ENCODE data around the gene ARPC5L.

ARPC5L gene

GRCh38 chr9:124869466-124869985 is 7.6 kb downstream of the ARPC5L start:
- TF ChIP-seq, protein P1, sequence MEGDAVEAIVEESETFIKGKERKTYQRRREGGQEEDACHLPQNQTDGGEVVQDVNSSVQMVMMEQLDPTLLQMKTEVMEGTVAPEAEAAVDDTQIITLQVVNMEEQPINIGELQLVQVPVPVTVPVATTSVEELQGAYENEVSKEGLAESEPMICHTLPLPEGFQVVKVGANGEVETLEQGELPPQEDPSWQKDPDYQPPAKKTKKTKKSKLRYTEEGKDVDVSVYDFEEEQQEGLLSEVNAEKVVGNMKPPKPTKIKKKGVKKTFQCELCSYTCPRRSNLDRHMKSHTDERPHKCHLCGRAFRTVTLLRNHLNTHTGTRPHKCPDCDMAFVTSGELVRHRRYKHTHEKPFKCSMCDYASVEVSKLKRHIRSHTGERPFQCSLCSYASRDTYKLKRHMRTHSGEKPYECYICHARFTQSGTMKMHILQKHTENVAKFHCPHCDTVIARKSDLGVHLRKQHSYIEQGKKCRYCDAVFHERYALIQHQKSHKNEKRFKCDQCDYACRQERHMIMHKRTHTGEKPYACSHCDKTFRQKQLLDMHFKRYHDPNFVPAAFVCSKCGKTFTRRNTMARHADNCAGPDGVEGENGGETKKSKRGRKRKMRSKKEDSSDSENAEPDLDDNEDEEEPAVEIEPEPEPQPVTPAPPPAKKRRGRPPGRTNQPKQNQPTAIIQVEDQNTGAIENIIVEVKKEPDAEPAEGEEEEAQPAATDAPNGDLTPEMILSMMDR (IDR thresholded peaks at IDR 0.05; ENCODE audit: insufficient read depth, missing control alignments), result no peak
- no peak for FAIRE-seq

GRCh38 chr9:124869986-124870560 is 8.1 kb downstream of the ARPC5L start:
- TF ChIP-seq, protein P1 (IDR thresholded peaks at IDR 0.05; ENCODE audit: insufficient read depth, missing control alignments), result no peak
- FAIRE-seq (no peak), DNase-seq (ENCODE audit: insufficient read length, low spot score) (no peak)

More at GRCh38 chr9:124869466-124869985, 7.6 kb downstream of the ARPC5L start:
- DNase-seq (ENCODE audit: insufficient read length, low spot score), result no peak

DNA sequence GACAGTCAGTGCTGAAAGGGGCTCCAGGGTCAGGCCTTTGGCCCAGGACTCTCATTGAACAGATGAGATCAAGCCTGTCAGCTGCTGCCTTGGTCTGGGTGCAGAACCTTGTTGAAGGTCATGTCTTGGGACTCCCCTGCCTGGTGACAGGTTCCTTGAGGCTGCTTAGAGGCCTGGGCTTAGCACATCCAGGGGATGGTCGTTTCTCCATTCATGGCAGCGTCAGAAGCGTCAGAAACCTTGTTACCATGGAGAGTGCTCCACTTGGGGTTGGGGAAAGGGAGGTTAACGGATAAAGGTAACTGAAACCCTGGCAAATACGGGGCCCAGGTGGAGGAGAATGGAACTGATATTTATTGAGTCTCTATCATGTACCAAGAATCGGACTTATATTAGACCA is 8.8 kb downstream of the ARPC5L start:
- no peak for FAIRE-seq
- TF ChIP-seq, protein P1 (IDR thresholded peaks at IDR 0.05; ENCODE audit: insufficient read depth, missing control alignments), result no peak
- DNase-seq (ENCODE audit: insufficient read length, low spot score), result no peak

- FAIRE-seq (no peak), DNase-seq (ENCODE audit: insufficient read length, low spot score) (no peak)
- TF ChIP-seq, protein P1 (IDR thresholded peaks at IDR 0.05; ENCODE audit: insufficient read depth, missing control alignments), result no peak
These were observed 9.2 kb downstream of the ARPC5L start for GRCh38 chr9:124871156-124871561.

- no peak for FAIRE-seq
- no peak for DNase-seq (ENCODE audit: insufficient read length, low spot score)
- TF ChIP-seq, protein P1 (IDR thresholded peaks at IDR 0.05; ENCODE audit: insufficient read depth, missing control alignments), result no peak
These were observed 11.7 kb downstream of the ARPC5L start for GRCh38 chr9:124873664-124874063.

GRCh38 chr9:124875501-124875900 is 13.6 kb downstream of the ARPC5L start:
- no peak for FAIRE-seq
- TF ChIP-seq, protein P1 (IDR thresholded peaks at IDR 0.05; ENCODE audit: insufficient read depth, missing control alignments), result no peak

DNA sequence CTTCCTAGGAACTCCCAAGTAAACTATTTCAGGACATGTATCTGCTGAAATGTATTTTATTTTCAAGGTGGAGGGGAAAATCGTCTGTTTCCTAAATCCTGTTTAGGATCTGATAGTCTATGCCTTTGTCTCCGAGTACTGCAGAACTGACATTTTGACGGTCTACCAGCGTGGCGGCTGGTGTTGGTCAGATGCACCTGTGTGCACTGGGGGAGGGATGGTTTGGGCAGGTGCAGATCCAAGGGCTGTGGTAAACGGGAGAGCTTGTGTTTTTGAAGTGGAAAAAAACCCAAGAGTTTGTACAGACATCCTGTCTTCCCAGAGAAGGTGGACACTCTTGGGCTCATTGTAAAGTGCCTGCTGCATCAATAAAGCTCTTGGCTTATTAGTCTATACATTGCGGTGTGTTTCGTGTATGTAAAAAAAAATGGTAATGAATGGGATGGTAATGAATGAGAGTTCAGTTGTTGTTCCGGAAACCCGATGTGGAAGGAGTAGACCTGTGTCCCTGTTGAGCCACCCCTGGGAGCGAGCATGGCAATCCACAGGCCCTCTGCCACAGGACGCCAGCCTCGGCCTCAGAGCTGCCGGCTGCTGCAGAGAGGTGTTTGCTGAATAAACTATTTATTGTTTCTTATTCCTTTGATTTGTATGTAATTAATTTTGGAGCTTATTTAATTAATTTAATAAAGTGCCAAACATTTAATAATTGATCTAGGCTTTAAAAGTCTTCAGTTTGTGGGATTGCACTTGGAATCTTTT is 15.3 kb downstream of the ARPC5L start:
- DNase-seq (ENCODE audit: insufficient read length, low spot score) (no peak), FAIRE-seq (no peak)
- TF ChIP-seq, protein P1 (IDR thresholded peaks at IDR 0.05; ENCODE audit: insufficient read depth, missing control alignments), result no peak

More at GRCh38 chr9:124875501-124875900, 13.6 kb downstream of the ARPC5L start:
- no peak for DNase-seq (ENCODE audit: insufficient read length, low spot score)

Data from D721Med (cell line).